PFSK-1 (cell line): Measurements from ENCODE around the gene KDM4B.

ENCODE experiments used
- FOXP2 ChIP-seq: optimal IDR thresholded peaks from 2 replicates; pipeline ENCODE3; 2011; ENCODE audit warnings: borderline replicate concordance, control low read depth, inconsistent platforms; ENCODE audit not compliant: insufficient read depth; ENCODE audit errors: extremely low read length, extremely low read depth
- POLR2AphosphoS5 ChIP-seq: IDR thresholded peaks from 2 replicates; pipeline ENCODE4 v1.6.1; 2012; ENCODE audit warnings: low read depth, mild to moderate bottlenecking, control low read depth, low read length, moderate library complexity
- SIN3A ChIP-seq: IDR thresholded peaks from 2 replicates; pipeline ENCODE4 v1.6.1; 2012; ENCODE audit warnings: mild to moderate bottlenecking, low read length, moderate library complexity, borderline replicate concordance; ENCODE audit not compliant: insufficient read depth
- TAF1 ChIP-seq: IDR thresholded peaks from 2 replicates; pipeline ENCODE4 v1.6.1; 2012; ENCODE audit warnings: low read length, control low read depth, borderline replicate concordance; ENCODE audit not compliant: insufficient read depth
- TF ChIP-seq, protein P1 (sequence below), 2 experiments: IDR thresholded peaks; 2 replicates each; pipeline versions ENCODE4 v1.6.1 to v1.8.0; 2011 to 2012; ENCODE audit warnings: low read depth in 2 of 2, low read length in 2 of 2, control low read depth in 1 of 2, inconsistent platforms in 1 of 2, mild to moderate bottlenecking in 1 of 2, moderate library complexity in 1 of 2; ENCODE audit not compliant: insufficient read depth in 1 of 2

The KDM4B gene

DNA sequence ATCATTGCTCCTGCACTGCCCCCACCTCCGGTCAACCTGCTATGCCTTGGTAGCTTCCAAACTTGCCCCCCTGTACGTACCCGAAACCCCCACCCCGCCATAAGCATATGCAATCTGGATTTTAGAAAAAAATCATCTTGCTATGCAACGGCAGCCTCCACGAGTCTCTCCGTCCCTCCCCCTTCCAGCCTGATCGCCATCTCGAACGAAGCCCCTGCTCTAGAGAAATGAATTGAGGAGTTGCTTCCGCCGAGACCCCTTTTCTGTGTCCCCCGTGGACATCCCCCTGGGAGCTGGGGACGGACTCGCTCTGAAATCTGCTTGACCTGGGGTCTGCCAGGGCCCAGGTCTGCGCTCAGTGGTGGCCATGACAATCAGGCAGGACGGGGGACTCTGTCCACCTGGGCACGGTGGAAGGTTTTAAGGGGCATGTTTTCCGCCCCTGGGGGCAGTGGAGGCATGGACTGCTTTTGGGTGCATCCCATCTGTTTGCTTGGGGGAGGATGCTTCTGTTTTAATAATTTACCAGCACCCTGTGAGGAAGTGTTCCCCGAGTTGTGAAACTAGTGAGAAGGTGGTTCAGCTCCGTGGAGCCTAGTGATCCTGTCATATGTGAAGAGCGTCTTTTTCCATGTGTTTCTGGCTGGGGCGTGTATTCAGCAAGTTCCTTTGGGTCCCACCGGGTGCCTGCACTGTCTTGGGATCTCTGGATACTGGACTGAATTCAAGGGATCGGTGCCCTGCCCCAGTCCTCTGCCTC is 1.0 kb downstream of the KDM4B start:
- TF ChIP-seq TAF1 = no peak
- TF ChIP-seq SIN3A = no peak
- TF ChIP-seq, protein P1, sequence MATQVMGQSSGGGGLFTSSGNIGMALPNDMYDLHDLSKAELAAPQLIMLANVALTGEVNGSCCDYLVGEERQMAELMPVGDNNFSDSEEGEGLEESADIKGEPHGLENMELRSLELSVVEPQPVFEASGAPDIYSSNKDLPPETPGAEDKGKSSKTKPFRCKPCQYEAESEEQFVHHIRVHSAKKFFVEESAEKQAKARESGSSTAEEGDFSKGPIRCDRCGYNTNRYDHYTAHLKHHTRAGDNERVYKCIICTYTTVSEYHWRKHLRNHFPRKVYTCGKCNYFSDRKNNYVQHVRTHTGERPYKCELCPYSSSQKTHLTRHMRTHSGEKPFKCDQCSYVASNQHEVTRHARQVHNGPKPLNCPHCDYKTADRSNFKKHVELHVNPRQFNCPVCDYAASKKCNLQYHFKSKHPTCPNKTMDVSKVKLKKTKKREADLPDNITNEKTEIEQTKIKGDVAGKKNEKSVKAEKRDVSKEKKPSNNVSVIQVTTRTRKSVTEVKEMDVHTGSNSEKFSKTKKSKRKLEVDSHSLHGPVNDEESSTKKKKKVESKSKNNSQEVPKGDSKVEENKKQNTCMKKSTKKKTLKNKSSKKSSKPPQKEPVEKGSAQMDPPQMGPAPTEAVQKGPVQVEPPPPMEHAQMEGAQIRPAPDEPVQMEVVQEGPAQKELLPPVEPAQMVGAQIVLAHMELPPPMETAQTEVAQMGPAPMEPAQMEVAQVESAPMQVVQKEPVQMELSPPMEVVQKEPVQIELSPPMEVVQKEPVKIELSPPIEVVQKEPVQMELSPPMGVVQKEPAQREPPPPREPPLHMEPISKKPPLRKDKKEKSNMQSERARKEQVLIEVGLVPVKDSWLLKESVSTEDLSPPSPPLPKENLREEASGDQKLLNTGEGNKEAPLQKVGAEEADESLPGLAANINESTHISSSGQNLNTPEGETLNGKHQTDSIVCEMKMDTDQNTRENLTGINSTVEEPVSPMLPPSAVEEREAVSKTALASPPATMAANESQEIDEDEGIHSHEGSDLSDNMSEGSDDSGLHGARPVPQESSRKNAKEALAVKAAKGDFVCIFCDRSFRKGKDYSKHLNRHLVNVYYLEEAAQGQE (IDR thresholded peaks at IDR 0.05; ENCODE audit: insufficient read depth in 1 of 2, low read depth in 2 of 2, low read length in 2 of 2) = no peak
- no peak for TF ChIP-seq FOXP2
- TF ChIP-seq POLR2AphosphoS5 = no peak

GRCh38 chr19:4970558-4971423 is 1.9 kb downstream of the KDM4B start:
- TF ChIP-seq FOXP2 (no peak), TAF1 (no peak), SIN3A (no peak), POLR2AphosphoS5 (no peak)
- TF ChIP-seq, protein P1 (IDR thresholded peaks at IDR 0.05; ENCODE audit: insufficient read depth in 1 of 2, low read depth in 2 of 2, low read length in 2 of 2) = no peak

- no peak for TF ChIP-seq TAF1
- TF ChIP-seq POLR2AphosphoS5 = no peak
- no peak for TF ChIP-seq SIN3A
- no peak for TF ChIP-seq FOXP2
- TF ChIP-seq, protein P1 (IDR thresholded peaks at IDR 0.05; ENCODE audit: insufficient read depth in 1 of 2, low read depth in 2 of 2, low read length in 2 of 2) = no peak
Observed at GRCh38 chr19:4971424-4971793, 2.5 kb downstream of the KDM4B start.

- TF ChIP-seq, protein P1 (IDR thresholded peaks at IDR 0.05; ENCODE audit: insufficient read depth in 1 of 2, low read depth in 2 of 2, low read length in 2 of 2) = no peak
- TF ChIP-seq POLR2AphosphoS5 = no peak
- TF ChIP-seq TAF1 = no peak
- no peak for TF ChIP-seq FOXP2
- TF ChIP-seq SIN3A = no peak
Observed at GRCh38 chr19:4971816-4972495, 3.0 kb downstream of the KDM4B start.
